ENCODE results near the gene LPAR1. TPM values are rescaled to one million over a fixed set of nuclear protein-coding genes. Genes with fewer than 3 reads are reported as not detected.

LPAR1 gene
- total RNA-seq, 1 donor from 2014 or later, result 23.2 TPM

DNA sequence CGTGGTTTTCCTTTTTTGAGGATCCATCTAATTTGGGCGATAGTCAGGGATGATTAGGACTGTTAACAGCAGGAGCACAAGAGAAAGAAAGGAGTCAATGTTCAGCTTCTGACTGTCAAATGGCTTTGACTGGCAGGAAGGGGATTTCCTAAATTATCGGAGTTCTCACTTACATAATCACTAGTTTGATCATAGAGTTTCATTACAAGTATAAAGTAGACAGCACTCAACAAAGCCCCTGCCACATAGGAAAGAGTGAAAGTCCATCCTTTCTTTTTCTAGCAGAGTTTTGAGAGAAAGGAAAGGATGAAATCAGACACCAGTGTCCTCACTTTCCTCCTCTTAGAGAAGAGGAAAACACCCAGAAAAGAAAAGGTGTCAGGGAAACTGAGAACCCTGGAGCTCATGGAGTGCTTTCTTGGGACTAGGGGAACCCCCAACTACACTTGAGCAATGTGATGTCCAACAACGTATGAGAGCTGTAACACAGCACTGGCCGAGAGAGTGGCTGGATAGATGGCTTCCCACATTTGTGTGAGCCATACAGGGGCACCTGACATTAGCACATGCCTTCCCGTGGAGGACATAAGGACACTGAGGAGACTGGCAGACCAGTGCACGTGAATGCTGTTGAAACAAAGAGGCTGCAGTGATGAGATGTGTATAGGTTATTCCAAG, 26.0 kb upstream of the LPAR1 start:
- no peaks in the 10 kb centered on the region for H3K36me3 ChIP-seq
- H3K9me3 ChIP-seq, result no peaks in the 10 kb centered on the region
- no peak overlapping the region for H3K4me3 ChIP-seq
- no peak overlapping the region for H3K27ac ChIP-seq
- no peaks in the 10 kb centered on the region for H3K27me3 ChIP-seq (ENCODE audit: low read depth)
- intact Hi-C loops (cut with DNase I), result no loop called here
- TF ChIP-seq, protein P1, sequence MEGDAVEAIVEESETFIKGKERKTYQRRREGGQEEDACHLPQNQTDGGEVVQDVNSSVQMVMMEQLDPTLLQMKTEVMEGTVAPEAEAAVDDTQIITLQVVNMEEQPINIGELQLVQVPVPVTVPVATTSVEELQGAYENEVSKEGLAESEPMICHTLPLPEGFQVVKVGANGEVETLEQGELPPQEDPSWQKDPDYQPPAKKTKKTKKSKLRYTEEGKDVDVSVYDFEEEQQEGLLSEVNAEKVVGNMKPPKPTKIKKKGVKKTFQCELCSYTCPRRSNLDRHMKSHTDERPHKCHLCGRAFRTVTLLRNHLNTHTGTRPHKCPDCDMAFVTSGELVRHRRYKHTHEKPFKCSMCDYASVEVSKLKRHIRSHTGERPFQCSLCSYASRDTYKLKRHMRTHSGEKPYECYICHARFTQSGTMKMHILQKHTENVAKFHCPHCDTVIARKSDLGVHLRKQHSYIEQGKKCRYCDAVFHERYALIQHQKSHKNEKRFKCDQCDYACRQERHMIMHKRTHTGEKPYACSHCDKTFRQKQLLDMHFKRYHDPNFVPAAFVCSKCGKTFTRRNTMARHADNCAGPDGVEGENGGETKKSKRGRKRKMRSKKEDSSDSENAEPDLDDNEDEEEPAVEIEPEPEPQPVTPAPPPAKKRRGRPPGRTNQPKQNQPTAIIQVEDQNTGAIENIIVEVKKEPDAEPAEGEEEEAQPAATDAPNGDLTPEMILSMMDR (IDR thresholded peaks at IDR 0.05), result no peak
- peaks cover 3% of the 10 kb centered on the region for H3K4me1 ChIP-seq
- DNase-seq, result no peak
- no peak for ATAC-seq

DNA sequence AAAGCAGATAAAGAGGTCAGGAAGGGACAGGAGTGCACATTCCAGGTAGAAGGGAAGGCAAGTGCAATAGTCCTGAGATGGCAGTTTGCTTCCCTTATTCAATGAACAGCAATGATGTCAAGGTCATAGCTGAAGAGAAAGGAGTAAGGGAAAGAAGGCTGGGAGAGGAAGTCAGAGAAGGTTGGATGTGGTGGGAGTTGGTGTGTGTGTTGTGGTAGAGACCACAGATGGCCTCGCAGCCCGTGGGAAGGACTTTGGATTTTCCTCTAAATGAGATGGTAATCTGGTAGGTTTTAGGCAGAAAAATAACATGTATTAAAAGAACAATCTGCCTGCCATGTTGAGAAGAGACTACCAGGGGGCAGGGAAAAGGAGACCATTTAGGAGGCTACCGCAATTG, 25.1 kb upstream of the LPAR1 start:
- peaks cover 3% of the 10 kb centered on the region for H3K4me1 ChIP-seq
- TF ChIP-seq, protein P1 (IDR thresholded peaks at IDR 0.05), result no peak
- no peak overlapping the region for H3K27ac ChIP-seq
- no peaks in the 10 kb centered on the region for H3K27me3 ChIP-seq (ENCODE audit: low read depth)
- intact Hi-C loops (cut with DNase I), result no loop called here
- ATAC-seq (no peak), DNase-seq (no peak)
- H3K9me3 ChIP-seq, result no peaks in the 10 kb centered on the region
- no peak overlapping the region for H3K4me3 ChIP-seq
- H3K36me3 ChIP-seq, result no peaks in the 10 kb centered on the region

DNA sequence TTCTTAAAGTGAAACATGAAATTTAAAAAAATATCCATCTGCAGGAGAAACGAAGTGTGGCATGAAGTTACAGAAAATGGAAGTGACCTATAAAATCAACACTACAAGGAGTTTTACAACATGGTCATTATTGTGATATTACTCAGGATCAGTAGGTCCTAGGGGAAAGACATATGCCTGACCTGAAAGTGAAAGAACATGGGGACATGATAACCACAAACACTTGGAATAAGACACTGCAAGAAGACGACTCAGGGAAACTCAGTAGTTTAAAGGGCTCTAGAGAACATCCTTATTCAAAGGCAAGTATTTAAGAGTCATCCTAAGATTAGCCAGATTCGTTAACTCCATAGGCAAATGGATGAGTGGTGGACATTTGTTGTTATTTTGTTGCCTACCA, 19.9 kb upstream of the LPAR1 start:
- H3K27me3 ChIP-seq (ENCODE audit: low read depth), result no peaks in the 10 kb centered on the region
- ATAC-seq, result no peak
- TF ChIP-seq, protein P1 (IDR thresholded peaks at IDR 0.05), result no peak
- no peak overlapping the region for H3K27ac ChIP-seq
- no peaks in the 10 kb centered on the region for H3K9me3 ChIP-seq
- no peak for DNase-seq
- no peaks in the 10 kb centered on the region for H3K36me3 ChIP-seq
- intact Hi-C loops (cut with DNase I), result no loop called here
- no peaks in the 10 kb centered on the region for H3K4me1 ChIP-seq
- no peak overlapping the region for H3K4me3 ChIP-seq

GRCh38 chr9:111056538-111056937, 18.3 kb upstream of the LPAR1 start:
- Histone ChIP-seq H3K27me3 (ENCODE audit: low read depth) (no peaks in the 10 kb centered on the region), H3K4me1 (no peaks in the 10 kb centered on the region), H3K27ac (no peak overlapping the region), H3K9me3 (no peaks in the 10 kb centered on the region), H3K36me3 (no peaks in the 10 kb centered on the region), H3K4me3 (no peak overlapping the region)
- DNase-seq (no peak), ATAC-seq (no peak)
- intact Hi-C loops (cut with DNase I), result no loop called here
- TF ChIP-seq, protein P1 (IDR thresholded peaks at IDR 0.05), result no peak

GRCh38 chr9:111052791-111053190, 14.5 kb upstream of the LPAR1 start:
- ATAC-seq, result no peak
- Histone ChIP-seq H3K9me3 (no peaks in the 10 kb centered on the region), H3K4me3 (no peak overlapping the region), H3K4me1 (no peaks in the 10 kb centered on the region), H3K27me3 (ENCODE audit: low read depth) (no peaks in the 10 kb centered on the region), H3K36me3 (no peaks in the 10 kb centered on the region), H3K27ac (no peak overlapping the region)
- intact Hi-C loops (cut with DNase I), result no loop called here
- no peak for DNase-seq
- TF ChIP-seq, protein P1 (IDR thresholded peaks at IDR 0.05), result no peak

Data from lower lobe of right lung (tissue), 2 donors.